Thymus (tissue), 14 donors: Measurements from ENCODE around the gene ACE. TPM values are rescaled to one million over a fixed set of nuclear protein-coding genes. Genes with fewer than 3 reads are reported as not detected.

Experiments
- DNase-seq, 9 donors: peaks; one replicate each; pipeline ENCODE4 v3.0.0-alpha.2; 2013; ENCODE audit warnings: low spot score in 9 of 9, low read depth in 6 of 9, missing footprints in 1 of 9
- H3K27ac ChIP-seq, 2 donors: one replicate each; pipeline ENCODE4 v1.5.1; 2013; ENCODE audit warnings: control low read depth in 1 of 2, low read depth in 1 of 2, low read length in 1 of 2, mild to moderate bottlenecking in 1 of 2, moderate library complexity in 1 of 2
- H3K27me3 ChIP-seq, 2 donors: one replicate each; pipeline ENCODE4 v1.5.1; 2013; ENCODE audit warnings: low read length in 1 of 2; ENCODE audit not compliant: control insufficient read depth in 2 of 2, insufficient read depth in 1 of 2
- H3K36me3 ChIP-seq, 2 donors: one replicate each; pipeline ENCODE4 v1.5.1; 2013; ENCODE audit warnings: low read length in 1 of 2, mild to moderate bottlenecking in 1 of 2, moderate library complexity in 1 of 2; ENCODE audit not compliant: control insufficient read depth in 2 of 2, insufficient read depth in 2 of 2
- H3K4me1 ChIP-seq, 2 donors: one replicate each; pipeline ENCODE4 v1.5.1; 2013; ENCODE audit warnings: low read length in 2 of 2; ENCODE audit not compliant: control insufficient read depth in 2 of 2, insufficient read depth in 2 of 2
- H3K4me3 ChIP-seq, 2 donors: one replicate each; pipeline ENCODE4 v1.5.1; 2013; ENCODE audit warnings: low read length in 2 of 2, control low read depth in 1 of 2, mild to moderate bottlenecking in 1 of 2
- H3K9me3 ChIP-seq, 2 donors: one replicate each; pipeline ENCODE4 v1.5.1; 2013; ENCODE audit warnings: low read length in 1 of 2, mild to moderate bottlenecking in 1 of 2; ENCODE audit not compliant: control insufficient read depth in 2 of 2, insufficient read depth in 1 of 2
- WGBS: extraction: QIAGEN DNeasy Blood & Tissue Kit; methylation state at CpG from one replicate; pipeline ENCODE4 v1.1.7; 2013; 5-methylcytosine and 5-hydroxymethylcytosine counted together
- long read RNA-seq, 10 donors: transcript quantifications; one replicate each; lab custom pipeline, GENCODE V29; 2026
- polyA plus RNA-seq: library from polyadenylated mRNA; stranded (reverse); fragments of 200-250 nt; gene quantifications from one replicate; pipeline ENCODE4 v1.2.3, GENCODE V29; 2013
- total RNA-seq: library from RNA; stranded (reverse); fragments of 120-200 nt; gene quantifications from one replicate; pipeline ENCODE4 v1.2.4, GENCODE V29; 2013
- donor health status: healthy.

Gene ACE
- total RNA-seq (0.28 TPM), polyA plus RNA-seq (1.1 TPM)
- long read RNA-seq, donor 1, result 0 reads
- long read RNA-seq, donor 2, result 0 reads
- long read RNA-seq, donor 3, result 0 reads
- long read RNA-seq, donor 4, result 0 reads
- long read RNA-seq, donor 5, result 0 reads
- long read RNA-seq, donor 6, result 0 reads
- long read RNA-seq, donor 7, result 0 reads
- long read RNA-seq, donor 8, result 0 reads
- long read RNA-seq, donor 9, result 0 reads
- long read RNA-seq, donor 10, result 0 reads

DNA sequence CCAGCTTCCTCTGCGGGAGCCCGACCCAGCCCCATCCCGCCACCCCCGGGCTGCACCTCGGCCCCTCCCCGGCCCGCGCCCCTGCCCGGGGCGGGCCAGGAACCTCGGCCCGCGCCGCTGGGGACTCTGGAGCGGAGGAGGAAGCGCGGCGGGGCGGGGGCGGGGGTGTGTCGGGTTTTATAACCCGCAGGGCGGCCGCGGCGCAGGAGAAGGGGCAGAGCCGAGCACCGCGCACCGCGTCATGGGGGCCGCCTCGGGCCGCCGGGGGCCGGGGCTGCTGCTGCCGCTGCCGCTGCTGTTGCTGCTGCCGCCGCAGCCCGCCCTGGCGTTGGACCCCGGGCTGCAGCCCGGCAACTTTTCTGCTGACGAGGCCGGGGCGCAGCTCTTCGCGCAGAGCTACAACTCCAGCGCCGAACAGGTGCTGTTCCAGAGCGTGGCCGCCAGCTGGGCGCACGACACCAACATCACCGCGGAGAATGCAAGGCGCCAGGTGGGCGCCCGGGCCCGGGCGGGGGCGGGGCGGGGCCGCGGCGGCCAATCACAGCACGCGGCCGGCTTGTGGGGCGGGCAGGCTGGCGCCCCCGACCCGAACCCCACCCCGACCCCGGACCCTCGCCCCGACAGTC, at the start of gene ACE:
TSS of gene ACE (plus strand) at position 208 of the 626 bp plus-strand sequence. CDS start at position 242, 34 bp downstream.
- no peak within 1 kb of the TSS for H3K27ac ChIP-seq
- peak in 8 of 9 donors; percentile 17 to 78 (median 52) for DNase-seq
- H3K4me1 ChIP-seq, result peaks cover 12 to 22% of the 10 kb centered on the region in 2 donors
- peaks cover 26 to 58% of the 10 kb centered on the region in 2 donors for H3K27me3 ChIP-seq
- H3K36me3 ChIP-seq, result no peaks in the 10 kb centered on the region
- peak within 1 kb of the TSS in 1 of 2 donors; percentile 52 for H3K4me3 ChIP-seq
- H3K9me3 ChIP-seq, result peaks cover 0 to 4% of the 10 kb centered on the region in 2 donors
- WGBS, result under 1% methylated on average over 78 of the region's 78 CpGs

DNA sequence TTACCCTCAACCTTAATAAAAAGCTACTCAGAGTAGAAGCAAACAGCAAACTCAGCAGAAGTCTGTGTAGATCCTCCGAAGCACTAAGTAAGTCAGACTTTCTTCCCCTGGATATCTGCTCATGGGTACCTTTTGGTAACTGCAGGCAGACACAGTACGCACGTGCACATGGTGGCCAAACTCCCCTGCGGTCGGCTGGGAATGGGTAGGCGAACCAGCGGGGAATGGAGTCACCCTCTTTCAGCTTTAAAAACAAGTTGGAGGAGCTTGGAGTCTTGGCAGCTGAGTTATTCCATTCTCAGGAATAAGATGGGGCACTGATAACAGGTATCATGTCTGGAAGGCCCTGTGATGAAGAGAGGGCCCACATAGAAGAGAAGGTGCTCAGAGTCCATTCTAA, 47.1 kb upstream of the ACE start:
- Histone ChIP-seq H3K4me1 (peaks cover 16 to 51% of the 10 kb centered on the region in 2 donors), H3K4me3 (no peak overlapping the region)
- WGBS, result 97% methylated on average over 7 of the region's 7 CpGs

DNA sequence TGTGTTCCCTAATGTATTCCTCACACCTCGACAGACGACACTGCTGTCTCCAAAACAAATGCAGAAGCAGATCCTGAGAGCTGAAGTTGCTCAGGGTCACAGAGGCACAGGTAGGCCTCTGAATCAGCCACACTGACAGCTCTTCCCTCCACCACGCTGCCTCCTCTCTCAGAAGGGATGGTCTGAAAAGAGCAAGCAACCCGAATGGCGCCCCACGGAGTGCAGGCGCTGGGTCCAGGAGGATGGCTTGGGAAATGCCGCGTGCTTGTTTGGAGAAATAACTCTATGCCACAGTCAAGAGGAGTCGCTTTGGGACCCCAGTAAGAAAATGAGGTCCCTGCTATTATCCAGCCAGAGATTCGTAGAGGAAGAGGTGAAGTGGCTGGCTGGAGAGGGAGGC, 46.6 kb upstream of the ACE start:
- DNase-seq, result no peak
- Histone ChIP-seq H3K36me3 (no peaks in the 10 kb centered on the region), H3K4me3 (no peak overlapping the region), H3K27ac (no peak overlapping the region), H3K9me3 (no peaks in the 10 kb centered on the region), H3K4me1 (peaks cover 19 to 56% of the 10 kb centered on the region in 2 donors), H3K27me3 (no peaks in the 10 kb centered on the region)
- WGBS, result 97% methylated on average over 11 of the region's 11 CpGs

More for the DNA sequence above, 47.1 kb upstream of the ACE start:
- DNase-seq, result no peak
- no peaks in the 10 kb centered on the region for H3K36me3 ChIP-seq
- no peaks in the 10 kb centered on the region for H3K27me3 ChIP-seq
- no peaks in the 10 kb centered on the region for H3K9me3 ChIP-seq
- H3K27ac ChIP-seq, result no peak overlapping the region

- Histone ChIP-seq H3K9me3 (no peaks in the 10 kb centered on the region), H3K27me3 (no peaks in the 10 kb centered on the region), H3K4me3 (no peak overlapping the region), H3K27ac (no peak overlapping the region), H3K4me1 (peaks cover 19 to 59% of the 10 kb centered on the region in 2 donors), H3K36me3 (no peaks in the 10 kb centered on the region)
- DNase-seq, result no peak
- WGBS, result 97% methylated on average over 7 of the region's 7 CpGs
Observed at GRCh38 chr17:63431618-63431938, 45.3 kb upstream of the ACE start.

DNA sequence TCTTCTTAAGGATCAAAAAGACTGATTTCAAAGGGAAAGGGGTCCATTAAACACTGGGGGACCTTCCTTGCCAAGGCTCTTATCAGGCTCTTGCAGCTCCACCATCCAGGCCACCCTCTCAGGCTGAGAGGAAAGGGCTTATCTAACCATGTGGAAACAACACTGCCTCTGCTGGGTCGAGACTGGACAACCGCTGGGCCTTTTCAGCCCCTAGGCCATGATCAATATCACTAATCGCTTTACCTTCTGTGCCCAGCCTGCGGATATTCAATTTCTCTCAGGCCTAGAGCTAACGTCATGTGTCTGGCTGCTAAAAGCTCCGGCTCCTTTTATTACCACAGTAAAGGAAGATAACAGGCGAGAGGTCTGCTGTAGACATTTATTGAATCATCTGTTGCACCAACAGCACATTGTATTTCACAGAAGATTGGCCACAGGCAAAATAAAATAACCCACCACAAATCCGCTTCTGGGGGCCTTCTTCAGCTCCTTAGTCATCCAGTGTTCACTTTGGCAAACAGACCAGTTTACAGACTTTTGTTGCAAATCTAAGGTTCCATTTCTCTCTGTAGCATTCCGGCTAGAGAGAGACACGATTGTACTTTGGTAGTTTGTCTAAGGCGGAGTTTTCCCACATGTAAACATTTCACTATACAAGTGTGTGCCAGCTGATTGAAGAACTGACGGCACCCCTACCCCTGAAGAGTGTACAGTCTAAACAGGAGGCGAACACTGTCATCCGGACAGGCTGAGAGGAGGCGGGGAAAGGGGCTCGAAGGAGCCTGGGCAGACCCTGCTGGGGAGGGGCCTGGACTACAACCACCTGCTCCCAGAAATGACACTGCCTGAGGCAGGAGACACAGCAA, 44.7 kb upstream of the ACE start:
- Histone ChIP-seq H3K4me3 (no peak overlapping the region), H3K27ac (no peak overlapping the region), H3K27me3 (no peaks in the 10 kb centered on the region), H3K4me1 (peaks cover 19 to 55% of the 10 kb centered on the region in 2 donors), H3K9me3 (no peaks in the 10 kb centered on the region), H3K36me3 (no peaks in the 10 kb centered on the region)
- no peak for DNase-seq
- whole genome bisulfite sequencing, result 88% methylated on average over 16 of the region's 16 CpGs

GRCh38 chr17:63433746-63434591, 42.9 kb upstream of the ACE start:
- WGBS, result 44% methylated on average over 32 of the region's 32 CpGs
- H3K36me3 ChIP-seq, result no peaks in the 10 kb centered on the region
- peaks cover 13 to 49% of the 10 kb centered on the region in 2 donors for H3K4me1 ChIP-seq
- H3K4me3 ChIP-seq, result no peak overlapping the region
- peak in 2 of 9 donors; percentile 48 to 63 for DNase-seq
- H3K27me3 ChIP-seq, result peaks cover 0 to 3% of the 10 kb centered on the region in 2 donors
- no peak overlapping the region for H3K27ac ChIP-seq
- no peaks in the 10 kb centered on the region for H3K9me3 ChIP-seq

- Histone ChIP-seq H3K36me3 (no peaks in the 10 kb centered on the region), H3K4me1 (peaks cover 16 to 54% of the 10 kb centered on the region in 2 donors), H3K27me3 (peaks cover 0 to 3% of the 10 kb centered on the region in 2 donors), H3K9me3 (no peaks in the 10 kb centered on the region), H3K27ac (peak overlapping the region in 1 of 2 donors; percentile 19), H3K4me3 (no peak overlapping the region)
- WGBS, result 27% methylated on average over 25 of the region's 25 CpGs
- DNase-seq, result peak in 2 of 9 donors; percentile 28 to 58
Observed at GRCh38 chr17:63434951-63435571, 41.8 kb upstream of the ACE start.

DNA sequence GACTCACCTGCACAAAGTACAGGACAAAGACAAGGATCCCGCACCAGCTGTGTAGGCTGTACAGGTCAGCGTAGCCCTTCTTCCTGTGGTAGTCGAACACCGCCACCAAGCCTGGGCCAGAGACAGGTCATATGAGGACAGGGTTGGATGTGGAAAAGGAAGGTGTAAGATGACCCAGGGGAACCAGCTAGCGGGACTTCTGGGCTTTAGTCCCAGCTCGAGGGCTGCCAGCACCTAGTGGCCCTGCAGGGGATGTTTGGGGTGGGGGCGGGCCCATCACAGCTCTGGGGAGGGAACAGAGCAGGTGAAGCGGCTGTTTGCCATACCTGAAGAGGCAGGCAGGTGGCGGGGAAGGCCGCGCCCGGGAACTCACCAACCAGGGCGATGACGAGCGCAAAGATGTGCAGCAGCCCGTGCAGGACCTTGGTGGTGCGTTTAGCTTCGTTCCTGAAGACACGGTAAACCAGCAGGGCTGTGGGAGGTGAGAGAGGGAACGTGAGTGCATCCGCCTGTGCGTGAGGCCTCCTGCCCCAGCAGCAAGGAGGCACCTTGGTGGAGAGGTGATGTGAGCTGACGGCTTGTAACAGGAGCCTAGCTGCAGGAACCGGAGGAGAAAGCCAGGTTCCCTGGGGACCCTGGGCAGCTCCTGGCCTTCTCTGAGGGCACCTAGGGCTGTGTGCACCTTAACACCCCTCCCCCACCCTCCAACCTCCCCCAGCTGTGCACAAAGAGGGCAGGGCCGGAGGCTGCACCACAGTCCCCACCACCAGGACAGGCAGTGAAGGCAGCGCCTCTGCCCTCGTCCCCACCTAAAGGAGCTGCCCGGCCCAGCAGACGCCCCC, 41.0 kb upstream of the ACE start:
- no peak for DNase-seq
- Histone ChIP-seq H3K36me3 (no peaks in the 10 kb centered on the region), H3K27me3 (peaks cover 0 to 3% of the 10 kb centered on the region in 2 donors), H3K27ac (no peak overlapping the region), H3K4me1 (peaks cover 16 to 54% of the 10 kb centered on the region in 2 donors), H3K9me3 (no peaks in the 10 kb centered on the region), H3K4me3 (no peak overlapping the region)
- 89% methylated on average over 29 of the region's 29 CpGs for WGBS
